ENCODE data around the gene DLG4.
"Not testable (repeated sequence)": the region's sequence is repeated elsewhere in the genome, so short reads cannot be mapped to it uniquely, and the experiment has no call there.

The DLG4 gene

GRCh38 chr17:7179317-7180254, 40.0 kb downstream of the DLG4 start, which contains the start of gene ASGR1:
ASGR1 (minus strand) TSS chr17:7179370; CDS start chr17:7178563, 807 bp downstream.
- DNase-seq: no peak

- no peak for DNase-seq
Observed at GRCh38 chr17:7178973-7179316, 40.7 kb downstream of the DLG4 start.

- no peak for DNase-seq
Observed at GRCh38 chr17:7177954-7178477, 41.6 kb downstream of the DLG4 start.

- DNase-seq: peak; percentile 70 to 75
Observed at GRCh38 chr17:7177191-7177953, 42.3 kb downstream of the DLG4 start.

GRCh38 chr17:7176841-7177190, 42.8 kb downstream of the DLG4 start:
- no peak for DNase-seq

GRCh38 chr17:7176107-7176840, 43.4 kb downstream of the DLG4 start:
- DNase-seq: no peak

GRCh38 chr17:7175330-7175733, 44.3 kb downstream of the DLG4 start:
- no peak for DNase-seq

GRCh38 chr17:7174603-7175326, 44.9 kb downstream of the DLG4 start:
- DNase-seq: no peak

GRCh38 chr17:7173687-7174602, 45.7 kb downstream of the DLG4 start:
- peak; percentile 59 to 69 for DNase-seq

- DNase-seq: not testable (repeated sequence)
Observed at GRCh38 chr17:7172522-7173191, 47.0 kb downstream of the DLG4 start.

GRCh38 chr17:7169565-7169908, 50.1 kb downstream of the DLG4 start:
- not testable (repeated sequence) for DNase-seq

GRCh38 chr17:7168841-7169564, 50.6 kb downstream of the DLG4 start:
- DNase-seq: not testable (repeated sequence)

GRCh38 chr17:7167832-7168231, 51.8 kb downstream of the DLG4 start:
- DNase-seq: no peak

- no peak for DNase-seq
Observed at GRCh38 chr17:7166873-7167272, 52.8 kb downstream of the DLG4 start.

- DNase-seq: not testable (repeated sequence)
Observed at GRCh38 chr17:7159571-7159970, 60.1 kb downstream of the DLG4 start.

- not testable (repeated sequence) for DNase-seq
Observed at GRCh38 chr17:7158424-7158823, 61.2 kb downstream of the DLG4 start.

- no peak for DNase-seq
Observed at GRCh38 chr17:7156342-7156940, 63.2 kb downstream of the DLG4 start.

- no peak for DNase-seq
Observed at GRCh38 chr17:7147772-7148171, 71.9 kb downstream of the DLG4 start.

GRCh38 chr17:7146115-7146514, 73.5 kb downstream of the DLG4 start:
- no peak for DNase-seq

- DNase-seq: no peak
Observed at GRCh38 chr17:7144213-7144612, 75.4 kb downstream of the DLG4 start.
